ENCODE measurements around the gene RAPGEF5.

The RAPGEF5 gene

GRCh38 chr7:22267930-22268615 lies 88.9 kb downstream of the RAPGEF5 start:
- no peak for DNase-seq (ENCODE audit: low read depth)
- H3K4me3 ChIP-seq (ENCODE audit: low read depth, low read length), result no peak overlapping the region
- no peak for TF ChIP-seq CTCF (IDR thresholded peaks at IDR 0.05; ENCODE audit: low read depth, low read length, missing control alignments)

- no peak for TF ChIP-seq CTCF (IDR thresholded peaks at IDR 0.05; ENCODE audit: low read depth, low read length, missing control alignments)
- DNase-seq (ENCODE audit: low read depth), result no peak
- H3K4me3 ChIP-seq (ENCODE audit: low read depth, low read length), result no peak overlapping the region
Measured at GRCh38 chr7:22262538-22262937, 94.4 kb downstream of the RAPGEF5 start.

GRCh38 chr7:22256541-22257096 lies 100.3 kb downstream of the RAPGEF5 start:
- no peak for DNase-seq (ENCODE audit: low read depth)
- TF ChIP-seq CTCF (IDR thresholded peaks at IDR 0.05; ENCODE audit: low read depth, low read length, missing control alignments), result no peak
- no peak overlapping the region for H3K4me3 ChIP-seq (ENCODE audit: low read depth, low read length)

- DNase-seq (ENCODE audit: low read depth), result no peak
- no peak overlapping the region for H3K4me3 ChIP-seq (ENCODE audit: low read depth, low read length)
- TF ChIP-seq CTCF (IDR thresholded peaks at IDR 0.05; ENCODE audit: low read depth, low read length, missing control alignments), result no peak
Measured at GRCh38 chr7:22255834-22256233, 101.1 kb downstream of the RAPGEF5 start.

- no peak for TF ChIP-seq CTCF (IDR thresholded peaks at IDR 0.05; ENCODE audit: low read depth, low read length, missing control alignments)
- H3K4me3 ChIP-seq (ENCODE audit: low read depth, low read length), result no peak overlapping the region
- DNase-seq (ENCODE audit: low read depth), result no peak
Measured at GRCh38 chr7:22255342-22255741, 101.6 kb downstream of the RAPGEF5 start.

- H3K4me3 ChIP-seq (ENCODE audit: low read depth, low read length), result no peak overlapping the region
- no peak for DNase-seq (ENCODE audit: low read depth)
- TF ChIP-seq CTCF (IDR thresholded peaks at IDR 0.05; ENCODE audit: low read depth, low read length, missing control alignments), result no peak
Measured at GRCh38 chr7:22252936-22253536, 103.9 kb downstream of the RAPGEF5 start.
